Sigmoid colon (tissue), 4 donors: ENCODE measurements around the gene TRIM16.
"Not testable (repeated sequence)": the region's sequence is repeated elsewhere in the genome, so short reads cannot be mapped to it uniquely, and the experiment has no call there.

ENCODE experiments used
- POLR2A ChIP-seq, 2 donors: fragments of 450-650 bp; IDR thresholded peaks; one replicate each; pipeline ENCODE4 v1.6.1; 2016; ENCODE audit warnings: antibody characterized with exemption in 2 of 2, mild to moderate bottlenecking in 2 of 2, moderate library complexity in 2 of 2
- POLR2AphosphoS5 ChIP-seq, 4 donors: sonication (generic); formaldehyde crosslinking; IDR thresholded peaks; one replicate each; pipeline ENCODE4 v1.6.1; 2017; ENCODE audit warnings: antibody characterized with exemption in 4 of 4
- TF ChIP-seq, protein P1 (sequence below), 4 experiments: fragments of 450-650 bp in 3 of 4; fragments of 200-600 bp in 1 of 4; IDR thresholded peaks; one replicate each; pipeline ENCODE4 v1.5.1; 2016 to 2019; ENCODE audit warnings: antibody characterized with exemption in 4 of 4, mild to moderate bottlenecking in 3 of 4, moderate library complexity in 2 of 4

DNA sequence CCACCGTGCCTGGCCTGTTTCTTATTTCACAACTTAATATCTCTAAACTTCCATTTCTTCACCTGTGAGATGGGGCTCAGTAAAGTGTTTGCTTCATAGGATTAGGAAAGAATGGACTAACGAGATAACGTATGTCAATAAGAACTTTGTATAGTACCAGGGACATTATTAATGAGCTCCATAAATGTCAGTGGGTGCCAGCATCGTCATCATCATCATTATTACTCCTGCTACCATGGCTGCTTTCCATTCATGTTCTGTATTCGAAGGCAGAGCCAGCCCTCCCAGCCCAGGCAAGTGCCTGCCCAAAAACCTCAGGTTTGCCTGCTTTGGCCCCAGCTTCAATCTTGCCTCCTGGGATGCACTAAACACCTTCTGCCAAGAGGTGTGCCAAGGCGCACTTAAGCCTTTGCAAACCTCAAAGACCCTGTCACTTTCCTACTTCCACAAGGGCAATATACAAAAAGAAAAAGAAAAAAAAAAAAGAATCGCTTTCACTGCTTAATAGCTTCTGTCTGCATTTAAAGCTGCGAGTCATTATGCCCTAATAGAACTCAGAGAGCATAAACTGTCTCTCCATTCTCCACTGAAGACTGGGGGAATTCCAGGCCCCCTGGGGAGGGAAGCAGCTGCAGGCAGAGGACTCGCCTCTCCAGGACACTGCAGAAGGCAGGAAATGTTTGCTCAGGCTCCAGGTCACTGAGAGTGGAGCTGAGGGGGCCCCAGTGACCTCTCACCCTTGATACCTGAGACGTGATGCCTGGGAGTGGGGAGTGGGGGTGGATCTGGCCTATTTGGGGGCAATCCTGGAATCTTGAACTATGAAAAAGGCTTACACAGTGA lies 38.8 kb downstream of the TRIM16 start:
- TF ChIP-seq, protein P1, sequence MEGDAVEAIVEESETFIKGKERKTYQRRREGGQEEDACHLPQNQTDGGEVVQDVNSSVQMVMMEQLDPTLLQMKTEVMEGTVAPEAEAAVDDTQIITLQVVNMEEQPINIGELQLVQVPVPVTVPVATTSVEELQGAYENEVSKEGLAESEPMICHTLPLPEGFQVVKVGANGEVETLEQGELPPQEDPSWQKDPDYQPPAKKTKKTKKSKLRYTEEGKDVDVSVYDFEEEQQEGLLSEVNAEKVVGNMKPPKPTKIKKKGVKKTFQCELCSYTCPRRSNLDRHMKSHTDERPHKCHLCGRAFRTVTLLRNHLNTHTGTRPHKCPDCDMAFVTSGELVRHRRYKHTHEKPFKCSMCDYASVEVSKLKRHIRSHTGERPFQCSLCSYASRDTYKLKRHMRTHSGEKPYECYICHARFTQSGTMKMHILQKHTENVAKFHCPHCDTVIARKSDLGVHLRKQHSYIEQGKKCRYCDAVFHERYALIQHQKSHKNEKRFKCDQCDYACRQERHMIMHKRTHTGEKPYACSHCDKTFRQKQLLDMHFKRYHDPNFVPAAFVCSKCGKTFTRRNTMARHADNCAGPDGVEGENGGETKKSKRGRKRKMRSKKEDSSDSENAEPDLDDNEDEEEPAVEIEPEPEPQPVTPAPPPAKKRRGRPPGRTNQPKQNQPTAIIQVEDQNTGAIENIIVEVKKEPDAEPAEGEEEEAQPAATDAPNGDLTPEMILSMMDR (IDR thresholded peaks at IDR 0.05) = not testable (repeated sequence)
- TF ChIP-seq POLR2AphosphoS5, POLR2A (IDR thresholded peaks at IDR 0.05): not testable (repeated sequence)
